Astrocyte (in vitro differentiated cells and primary cell): ENCODE measurements around the gene ZDHHC11B.

ENCODE experiments used
- CTCF ChIP-seq: IDR thresholded peaks from 2 replicates; pipeline ENCODE4 v1.5.1; 2011; ENCODE audit warnings: low read depth, mild to moderate bottlenecking, inconsistent platforms, low read length, moderate library complexity; ENCODE audit not compliant: insufficient read depth
- EZH2 ChIP-seq: IDR thresholded peaks from 2 replicates; pipeline ENCODE4 v1.6.1; 2012; ENCODE audit warnings: mild to moderate bottlenecking, low read length, inconsistent platforms; ENCODE audit not compliant: insufficient read depth

- TF ChIP-seq CTCF (no peak), EZH2 (no peak)
These were observed 109.2 kb downstream of the ZDHHC11B start for GRCh38 chr5:675111-675870.
